WTC11 (cell line): ENCODE results near the gene NUP50. TPM values are rescaled to one million over a fixed set of nuclear protein-coding genes. Genes with fewer than 3 reads are reported as not detected.
A peak's percentile ranks its signal among the peaks of the same experiment; 100 is the strongest.

Experiments used
- ATAC-seq: fragments of 200-7000 bp; cut with Tn5 transposase; 2 replicates; pipeline ENCODE4 v1.10.0; 2021; ENCODE audit warnings: mild to moderate bottlenecking, moderate library complexity
- Bru-seq: library from RNA; stranded (reverse); fragments of 400-500 nt; gene quantifications from one replicate; lab custom pipeline; 2021; lab: Mats Ljungman, UMichigan
- CTCF ChIA-PET: fragments of 300-600 bp; sonication (Branson Sonifier 250); formaldehyde crosslinking; loops from one replicate; lab custom pipeline; 2021; ENCODE audit warnings: antibody characterized with exemption; lab: Charles Lee
- POLR2A ChIA-PET: fragments of 350-600 bp; sonication (Branson Sonifier 250); formaldehyde crosslinking; loops from one replicate; lab custom pipeline; 2021; ENCODE audit warnings: antibody characterized with exemption; lab: Charles Lee
- DNase-seq: peaks from one replicate; pipeline ENCODE4 v3.0.0; 2021; ENCODE audit warnings: low spot score
- H3K27ac Mint-ChIP-seq: 2 replicates; pipeline ENCODE4 v1.8.0; 2021; ENCODE audit warnings: mixed read lengths
- H3K27me3 Mint-ChIP-seq: 2 replicates; pipeline ENCODE4 v1.8.0; 2021; ENCODE audit warnings: low read depth, mild to moderate bottlenecking, moderate library complexity, mixed read lengths
- H3K36me3 Mint-ChIP-seq: 2 replicates; pipeline ENCODE4 v1.8.0; 2021; ENCODE audit warnings: mixed read lengths
- H3K4me1 Mint-ChIP-seq: 2 replicates; pipeline ENCODE4 v1.8.0; 2022; ENCODE audit warnings: mixed read lengths
- H3K4me3 Mint-ChIP-seq: 2 replicates; pipeline ENCODE4 v1.8.0; 2021; ENCODE audit warnings: mild to moderate bottlenecking, moderate library complexity, mixed read lengths
- H3K9me3 Mint-ChIP-seq: 2 replicates; pipeline ENCODE4 v1.8.0; 2021; ENCODE audit warnings: mixed read lengths
- ARID4B ChIP-seq: sonication (generic); formaldehyde crosslinking; IDR thresholded peaks from 2 replicates; pipeline ENCODE4 v1.8.0; 2023; ENCODE audit warnings: missing genetic modification reagents, mild to moderate bottlenecking, borderline replicate concordance
- ELF4 ChIP-seq: sonication (generic); formaldehyde crosslinking; IDR thresholded peaks from 2 replicates; pipeline ENCODE4 v1.8.1; 2022; ENCODE audit warnings: low read depth, mild to moderate bottlenecking, moderate library complexity, missing genetic modification reagents
- ETV6 ChIP-seq: sonication (generic); formaldehyde crosslinking; IDR thresholded peaks from 2 replicates; pipeline ENCODE4 v1.8.1; 2022; ENCODE audit warnings: mild to moderate bottlenecking, missing genetic modification reagents
- FOXK1 ChIP-seq: sonication (generic); formaldehyde crosslinking; IDR thresholded peaks from 2 replicates; pipeline ENCODE4 v1.8.0; 2022; ENCODE audit warnings: mild to moderate bottlenecking, moderate library complexity, missing genetic modification reagents
- FOXP1 ChIP-seq: sonication (generic); formaldehyde crosslinking; IDR thresholded peaks from 2 replicates; pipeline ENCODE4 v1.8.0; 2022; ENCODE audit warnings: missing genetic modification reagents, mild to moderate bottlenecking, moderate library complexity, borderline replicate concordance
- FOXP4 ChIP-seq: sonication (generic); formaldehyde crosslinking; IDR thresholded peaks from 2 replicates; pipeline ENCODE4 v1.8.0; 2022; ENCODE audit warnings: mild to moderate bottlenecking, missing genetic modification reagents
- GABPB1 ChIP-seq: sonication (generic); formaldehyde crosslinking; IDR thresholded peaks from 2 replicates; pipeline ENCODE4 v1.8.1; 2023; ENCODE audit warnings: mild to moderate bottlenecking, missing genetic modification reagents
- KAT7 ChIP-seq: sonication (generic); formaldehyde crosslinking; IDR thresholded peaks from 2 replicates; pipeline ENCODE4 v1.8.1; 2023; ENCODE audit warnings: missing genetic modification reagents, mild to moderate bottlenecking, borderline replicate concordance
- OVOL2 ChIP-seq: fragments of 250-450 bp; sonication (Bioruptor Pico); IDR thresholded peaks from 2 replicates; pipeline ENCODE4 v1.9.0; 2021; ENCODE audit warnings: mild to moderate bottlenecking, borderline replicate concordance
- PRDM15 ChIP-seq: sonication (generic); formaldehyde crosslinking; IDR thresholded peaks from 2 replicates; pipeline ENCODE4 v1.8.0; 2022; ENCODE audit warnings: missing genetic modification reagents
- PREB ChIP-seq: sonication (generic); formaldehyde crosslinking; IDR thresholded peaks from 2 replicates; pipeline ENCODE4 v1.8.1; 2022; ENCODE audit warnings: mild to moderate bottlenecking, missing genetic modification reagents, moderate library complexity, borderline replicate concordance
- RORB ChIP-seq: fragments of 250-450 bp; sonication (Bioruptor Pico); IDR thresholded peaks from 2 replicates; pipeline ENCODE4 v1.9.0; 2021; ENCODE audit warnings: mild to moderate bottlenecking
- SMAD3 ChIP-seq: sonication (generic); formaldehyde crosslinking; IDR thresholded peaks from 2 replicates; pipeline ENCODE4 v1.8.0; 2022; ENCODE audit warnings: missing genetic modification reagents, mild to moderate bottlenecking, borderline replicate concordance
- SP1 ChIP-seq: sonication (generic); formaldehyde crosslinking; conservative IDR thresholded peaks from 2 replicates; pipeline ENCODE4 v1.8.1; 2022; ENCODE audit warnings: missing genetic modification reagents
- TEAD1 ChIP-seq: sonication (generic); formaldehyde crosslinking; IDR thresholded peaks from 2 replicates; pipeline ENCODE4 v1.8.0; 2022; ENCODE audit warnings: mild to moderate bottlenecking, missing genetic modification reagents
- ZBTB21 ChIP-seq: sonication (generic); formaldehyde crosslinking; IDR thresholded peaks from 2 replicates; pipeline ENCODE4 v1.8.1; 2023; ENCODE audit warnings: mild to moderate bottlenecking, missing genetic modification reagents, borderline replicate concordance
- ZMAT4 ChIP-seq: fragments of 250-450 bp; sonication (Bioruptor Pico); IDR thresholded peaks from 2 replicates; pipeline ENCODE4 v1.9.0; 2021; ENCODE audit warnings: mild to moderate bottlenecking
- ZNF281 ChIP-seq: sonication (generic); formaldehyde crosslinking; IDR thresholded peaks from 2 replicates; pipeline ENCODE4 v1.8.0; 2023; ENCODE audit warnings: mild to moderate bottlenecking, missing genetic modification reagents
- ZNF416 ChIP-seq: fragments of 250-450 bp; sonication (Bioruptor Pico); IDR thresholded peaks from 2 replicates; pipeline ENCODE4 v1.9.0; 2021; ENCODE audit warnings: mild to moderate bottlenecking, inconsistent platforms
- ZNF671 ChIP-seq: fragments of 250-450 bp; sonication (Bioruptor Pico); IDR thresholded peaks from 2 replicates; pipeline ENCODE4 v1.8.0; 2021; ENCODE audit warnings: mild to moderate bottlenecking
- long read RNA-seq, 3 experiments: library from RNA in 1 of 3; library from capped mRNA in 1 of 3; library from polyadenylated mRNA in 1 of 3; unstranded in 2 of 3; stranded (forward) in 1 of 3; transcript quantifications; one replicate each; pipeline ENCODE4 v2.0.0, GENCODE V29; 2021
- total RNA-seq: library from RNA; stranded (reverse); gene quantifications from 3 replicates; pipeline ENCODE4 v1.2.3, GENCODE V29; 2021

Gene NUP50
- 98.6 to 131 TPM (median 106 TPM) in 3 replicates for total RNA-seq
- percentile 94 among the genes with signal in this experiment for Bru-seq, nascent RNA
- long read RNA-seq, experiment 1, full-length matches to known transcripts = 424 of 704 reads
- long read RNA-seq, experiment 1, partial matches to known transcripts = 97 of 704 reads
- long read RNA-seq, experiment 1, other reads (novel, unspliced or antisense) = 183 of 704 reads
- long read RNA-seq, experiment 2, full-length matches to known transcripts = 35 of 102 reads
- long read RNA-seq, experiment 2, partial matches to known transcripts = 60 of 102 reads
- long read RNA-seq, experiment 2, other reads (novel, unspliced or antisense) = 7 of 102 reads
- long read RNA-seq, experiment 3, partial matches to known transcripts = 2 of 3 reads
- long read RNA-seq, experiment 3, other reads (novel, unspliced or antisense) = 1 of 3 reads

GRCh38 chr22:45163451-45164269 is at the start of gene NUP50:
NUP50 (plus strand) TSS chr22:45163925; CDS start chr22:45168178, 4,253 bp downstream.
- H3K27me3 Mint-ChIP-seq = no peaks in the 10 kb centered on the region
- peak; percentile 77 for ATAC-seq
- DNase-seq = peak; percentile 96
- H3K4me1 Mint-ChIP-seq = peaks cover 45% of the 10 kb centered on the region
- ChIA-PET CTCF (interaction anchor here (0.6 to 1.6 kb wide), 12 partner anchors 29 to 1928 kb away, joined by 3 to 8 read pairs (median 4); no protein-coding TSS in a partner anchor), POLR2A (interaction anchor here (0.7 to 1.1 kb wide), 5 partner anchors 29 to 156 kb away, joined by 3 to 5 read pairs (median 4); no protein-coding TSS in a partner anchor)
- H3K4me3 Mint-ChIP-seq = peak within 1 kb of the TSS; percentile 92
- H3K36me3 Mint-ChIP-seq = peaks cover 7% of the 10 kb centered on the region
- H3K9me3 Mint-ChIP-seq = no peaks in the 10 kb centered on the region
- H3K27ac Mint-ChIP-seq = peak within 1 kb of the TSS; percentile 98
- TF ChIP-seq FOXP1 (CRISPR knock-in tag) (peak; percentile 96), ETV6 (CRISPR knock-in tag) (peak; percentile 91), KAT7 (CRISPR knock-in tag) (peak; percentile 92; the same call in 1 of the 2 replicates), ZNF281 (CRISPR knock-in tag) (peak; percentile 36; the same call in 1 of the 2 replicates), SMAD3 (CRISPR knock-in tag) (peak; percentile 92), PREB (CRISPR knock-in tag) (0 out of 2 replicates have a peak, but pooled peaks have one; percentile 73), PRDM15 (CRISPR knock-in tag) (0 out of 2 replicates have a peak, but pooled peaks have one; percentile 21), FOXK1 (CRISPR knock-in tag) (peak; percentile 91), FOXP4 (CRISPR knock-in tag) (peak; percentile 93), GABPB1 (CRISPR knock-in tag) (peak; percentile 77), ZMAT4 (CRISPR knock-in tag) (no peak), ARID4B (CRISPR knock-in tag) (peak; percentile 97), TEAD1 (peak; percentile 88), ZBTB21 (CRISPR knock-in tag) (no peak), OVOL2 (CRISPR knock-in tag) (no peak), SP1 (CRISPR knock-in tag) (peak; percentile 76; the same call in 1 of the 2 replicates), ZNF671 (CRISPR knock-in tag) (no peak), ELF4 (CRISPR knock-in tag) (0 out of 2 replicates have a peak, but pooled peaks have one; percentile 26), ZNF416 (CRISPR knock-in tag) (no peak), RORB (CRISPR knock-in tag) (no peak)
